A549 (cell line): ENCODE measurements around the gene NINJ1. TPM values are rescaled to one million over a fixed set of nuclear protein-coding genes. Genes with fewer than 3 reads are reported as not detected.

Experiments used
- ATAC-seq, 2 experiments: fragments of 200-7000 bp in 1 of 2; fragments of >200 bp in 1 of 2; cut with Nextera tagmentation in 1 of 2; cut with Tn5 transposase in 1 of 2; 3 replicates each; pipeline versions ENCODE4 v1.8.0 to v1.9.1; 2018 to 2020; ENCODE audit warnings: mild to moderate bottlenecking in 1 of 2, moderate library complexity in 1 of 2
- CTCF ChIA-PET: fragments of 300-600 bp; sonication (Branson Sonifier 250); formaldehyde crosslinking; extraction: SDS; loops from one replicate; lab custom pipeline; 2021; ENCODE audit warnings: antibody characterized with exemption, inconsistent platforms; lab: Yijun Ruan, JAX
- POLR2A ChIA-PET: fragments of 350-600 bp; formaldehyde crosslinking; extraction: SDS; loops from one replicate; lab custom pipeline; 2021; ENCODE audit warnings: antibody characterized with exemption, inconsistent platforms; lab: Yijun Ruan, JAX
- DNase-seq, 2 experiments: peaks; one replicate each; pipeline versions ENCODE4 v3.0.0 to v3.0.0-alpha.2; 2011 to 2016; ENCODE audit warnings: low read depth in 1 of 2, low spot score in 1 of 2
- FAIRE-seq: peaks from 2 replicates; lab custom pipeline; 2011; peaks lifted over from hg19 to GRCh38; lab: Jason Lieb, UNC
- H3K27ac ChIP-seq, 2 experiments: fragments of >200 bp; sonication (Bioruptor Twin); formaldehyde crosslinking; 3 replicates each; pipeline ENCODE4 v1.5.1; 2016 to 2017
- H3K4me1 ChIP-seq: fragments of >200 bp; sonication (Bioruptor Twin); formaldehyde crosslinking; 3 replicates; pipeline ENCODE4 v1.6.1; 2016
- H3K4me2 ChIP-seq: fragments of >200 bp; sonication (Bioruptor Twin); formaldehyde crosslinking; 3 replicates; pipeline ENCODE4 v1.6.1; 2016
- H3K4me3 ChIP-seq: fragments of >200 bp; sonication (Bioruptor Twin); formaldehyde crosslinking; 3 replicates; pipeline ENCODE4 v1.5.1; 2016
- H3K9me3 ChIP-seq: fragments of >200 bp; sonication (Bioruptor Twin); formaldehyde crosslinking; 3 replicates; pipeline ENCODE4 v1.6.1; 2016
- CEBPB ChIP-seq, 2 experiments: fragments of >200 bp in 1 of 2; sonication (Bioruptor Twin) in 1 of 2; formaldehyde crosslinking in 1 of 2; IDR thresholded peaks; 2 replicates each; pipeline ENCODE4 v1.6.1; 2012 to 2016
- CHD4 ChIP-seq: fragments of 200-600 bp; sonication (generic); IDR thresholded peaks from 2 replicates; pipeline ENCODE4 v1.6.1; 2016; ENCODE audit warnings: antibody characterized with exemption, mild to moderate bottlenecking, borderline replicate concordance
- EHF ChIP-seq: fragments of 250-450 bp; sonication (Bioruptor Pico); IDR thresholded peaks from 2 replicates; pipeline ENCODE4 v1.5.0; 2020; ENCODE audit warnings: mild to moderate bottlenecking
- ESRRA ChIP-seq: fragments of 150-350 bp; IDR thresholded peaks from 2 replicates; pipeline ENCODE4 v1.6.1; 2014; ENCODE audit warnings: mild to moderate bottlenecking, low read length, borderline replicate concordance
- FOSB ChIP-seq: fragments of 250-450 bp; sonication (Bioruptor Pico); IDR thresholded peaks from 2 replicates; pipeline ENCODE4 v1.5.0; 2020; ENCODE audit warnings: mild to moderate bottlenecking, moderate library complexity
- FOXS1 ChIP-seq: fragments of 250-450 bp; sonication (Bioruptor Pico); IDR thresholded peaks from 2 replicates; pipeline ENCODE4 v1.5.0; 2020; ENCODE audit warnings: mild to moderate bottlenecking, moderate library complexity
- GATA3 ChIP-seq: IDR thresholded peaks from 2 replicates; pipeline ENCODE4 v1.6.1; 2012; ENCODE audit warnings: borderline replicate concordance
- KDM1A ChIP-seq: fragments of 200-600 bp; sonication (generic); IDR thresholded peaks from 2 replicates; pipeline ENCODE4 v1.6.1; 2016; ENCODE audit warnings: low read depth, mild to moderate bottlenecking
- NFE2L2 ChIP-seq: fragments of 150-350 bp; conservative IDR thresholded peaks from 2 replicates; pipeline ENCODE4 v1.6.1; 2014; ENCODE audit warnings: low read length
- PHF8 ChIP-seq: fragments of 200-600 bp; sonication (generic); IDR thresholded peaks from 2 replicates; pipeline ENCODE4 v1.6.1; 2016; ENCODE audit warnings: low read depth, mild to moderate bottlenecking, antibody characterized with exemption, moderate library complexity, borderline replicate concordance
- POLR2A ChIP-seq: IDR thresholded peaks from 2 replicates; pipeline ENCODE4 v1.6.1; 2012; ENCODE audit warnings: mild to moderate bottlenecking, low read length
- RAD21 ChIP-seq, 2 experiments: fragments of >200 bp in 1 of 2; sonication (Bioruptor Twin) in 1 of 2; formaldehyde crosslinking in 1 of 2; IDR thresholded peaks in 1 of 2; conservative IDR thresholded peaks in 1 of 2; 2 replicates in 1 of 2; 3 replicates in 1 of 2; pipeline ENCODE4 v1.6.1; 2012 to 2018; ENCODE audit warnings: inconsistent platforms in 1 of 2
- RARB ChIP-seq: fragments of 250-450 bp; sonication (Bioruptor Pico); IDR thresholded peaks from 2 replicates; pipeline ENCODE4 v1.8.0; 2021; ENCODE audit warnings: mild to moderate bottlenecking, moderate library complexity
- WGBS: methylation state at CpG from one replicate; pipeline ENCODE4 v1.1.6; 2017; ENCODE audit errors: missing lambda C conversion rate; 5-methylcytosine and 5-hydroxymethylcytosine counted together
- polyA plus RNA-seq, 4 experiments: library from polyadenylated mRNA; depleted of rRNA in 3 of 4; stranded (reverse); fragments of >200 nt; fragmentation: RNase III in 1 of 4; extraction: RNeasy Plus Mini Kit Qiagen cat#74134 plus additional on column Dnase treatment in 1 of 4; gene quantifications; 2 replicates in 3 of 4; 3 replicates in 1 of 4; pipeline ENCODE4 v1.2.3, GENCODE V29; 2011 to 2017
- TF ChIP-seq, protein P1 (sequence below): IDR thresholded peaks from 2 replicates; pipeline ENCODE4 v1.6.1; 2012
- TF ChIP-seq, protein P2 (sequence below): fragments of 150-350 bp; IDR thresholded peaks from 2 replicates; pipeline ENCODE4 v1.6.1; 2014; ENCODE audit warnings: low read depth, mild to moderate bottlenecking, low read length
- TF ChIP-seq, protein P3 (sequence below): fragments of >200 bp; sonication (Bioruptor Twin); formaldehyde crosslinking; IDR thresholded peaks from 3 replicates; pipeline ENCODE4 v1.5.1; 2016
- TF ChIP-seq, protein P4 (sequence below): fragments of 250-450 bp; sonication (Bioruptor Pico); IDR thresholded peaks from 2 replicates; pipeline ENCODE4 v1.5.0; 2021; ENCODE audit warnings: mild to moderate bottlenecking, moderate library complexity, borderline replicate concordance
- TF ChIP-seq, protein P5 (sequence below): IDR thresholded peaks from 2 replicates; pipeline ENCODE4 v1.6.1; 2012; ENCODE audit warnings: low read depth, borderline replicate concordance
- TF ChIP-seq, protein P6 (sequence below): fragments of >200 bp; sonication (Bioruptor Twin); formaldehyde crosslinking; IDR thresholded peaks from 2 replicates; pipeline ENCODE4 v1.6.1; 2016
- TF ChIP-seq, protein P7 (sequence below): fragments of 450-650 bp; IDR thresholded peaks from 2 replicates; pipeline ENCODE4 v1.6.1; 2014; ENCODE audit warnings: antibody characterized with exemption

Gene NINJ1
- polyA plus RNA-seq, 2 of the 4 experiments (the other 2 are of a cell fraction) = 27.0 to 60.4 TPM

DNA sequence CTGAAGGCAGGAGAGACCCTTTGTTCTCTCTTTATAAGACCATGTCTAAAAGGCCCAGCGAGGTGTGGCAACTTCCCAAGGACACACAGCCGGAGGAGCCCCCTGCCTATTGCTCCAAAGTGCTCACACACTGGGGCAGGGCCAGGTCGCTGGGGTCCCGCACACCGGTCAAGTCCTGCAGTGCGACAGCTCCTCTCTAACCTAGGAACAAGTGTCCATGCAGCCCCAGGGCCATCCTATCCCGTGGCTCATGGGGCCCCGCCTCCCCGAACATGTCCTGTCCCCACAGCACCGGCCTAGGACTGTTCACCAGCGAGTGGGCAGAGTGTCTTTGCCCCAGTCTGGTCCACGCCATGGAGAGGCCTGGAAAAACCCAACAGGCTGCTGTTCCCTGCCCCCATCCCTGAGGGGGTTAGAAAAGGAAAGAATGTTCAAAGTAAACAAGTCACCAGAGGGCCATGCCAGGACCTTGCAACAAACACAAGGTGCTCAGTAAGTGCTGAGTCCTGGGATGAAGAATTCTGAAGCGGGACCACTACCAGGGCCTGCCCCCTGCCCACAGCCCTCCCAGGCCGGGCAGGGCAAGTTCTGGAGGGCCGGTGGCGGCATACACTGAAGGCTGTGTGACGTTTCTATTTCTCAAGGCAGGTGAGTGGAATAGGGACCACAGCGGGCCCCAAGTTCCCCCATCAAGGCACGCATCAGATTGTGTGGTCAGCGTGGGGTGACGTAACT, 938 bp downstream of the NINJ1 start:
- H3K9me3 ChIP-seq = no peaks in the 10 kb centered on the region
- 10% methylated on average over 15 of the region's 21 CpGs for WGBS
- DNase-seq (peak in 1 of 2 experiments; percentile 42), ATAC-seq (peak; percentile 20 to 44), FAIRE-seq (no peak)
- CTCF ChIA-PET = interaction anchor here (1.1 to 5.4 kb wide), 6 partner anchors 11 to 170 kb away, joined by 3 to 42 read pairs (median 4); no protein-coding TSS in a partner anchor
- TF ChIP-seq, protein P1, sequence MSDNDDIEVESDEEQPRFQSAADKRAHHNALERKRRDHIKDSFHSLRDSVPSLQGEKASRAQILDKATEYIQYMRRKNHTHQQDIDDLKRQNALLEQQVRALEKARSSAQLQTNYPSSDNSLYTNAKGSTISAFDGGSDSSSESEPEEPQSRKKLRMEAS = 0 out of 2 replicates have a peak, but pooled peaks have one; percentile 6
- TF ChIP-seq RAD21 (conservative IDR thresholded peaks at IDR 0.05 in 1 of 2, IDR thresholded peaks at IDR 0.05 in 1 of 2) = no peak
- TF ChIP-seq CEBPB (IDR thresholded peaks at IDR 0.05) = 0 out of 4 replicates have a peak, but pooled peaks of 1 of the 2 experiments have one; percentile 9
- POLR2A ChIA-PET = interaction anchor here (0.6 to 1.9 kb wide), 3 partner anchors 13 to 66 kb away, joined by 4 to 35 read pairs (median 5); no protein-coding TSS in a partner anchor
- peak overlapping the region; percentile 91 to 96 for H3K27ac ChIP-seq
- peaks cover 46% of the 10 kb centered on the region for H3K4me1 ChIP-seq
- H3K4me2 ChIP-seq = peak overlapping the region; percentile 99
- peak overlapping the region; percentile 89 for H3K4me3 ChIP-seq

DNA sequence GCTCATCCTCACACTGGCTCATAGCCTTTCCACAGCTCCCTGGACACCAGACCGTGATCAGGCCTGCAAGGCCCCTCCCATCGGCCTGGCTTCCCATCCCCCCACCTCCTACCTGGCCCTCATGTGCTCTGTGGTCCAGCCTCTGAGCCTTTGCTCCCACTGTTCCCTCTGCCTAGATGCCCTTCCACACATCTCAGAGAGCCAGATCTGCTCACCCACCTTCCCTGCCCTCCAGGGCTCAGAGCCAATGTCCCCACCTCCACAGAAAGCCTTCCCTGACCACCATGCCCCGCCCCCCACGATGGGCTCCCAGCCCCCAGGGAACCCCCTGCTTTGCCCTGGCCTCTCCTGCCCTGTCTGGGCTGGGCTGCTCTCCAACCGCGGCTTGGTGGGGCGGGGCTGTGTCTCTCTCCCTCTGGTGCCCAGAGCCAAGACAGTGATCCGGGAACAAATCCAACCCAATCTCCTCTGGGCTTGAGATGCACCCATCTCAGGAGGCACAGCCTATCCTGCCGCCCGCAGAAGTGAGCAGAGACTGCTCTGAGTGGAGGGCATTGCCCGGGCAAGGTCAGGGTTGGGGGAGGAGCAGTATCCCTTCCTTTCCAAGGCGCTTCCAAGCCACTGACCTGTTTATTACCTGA, 1.6 kb downstream of the NINJ1 start:
- ChIA-PET CTCF (interaction anchor here (2.0 to 5.4 kb wide), 4 partner anchors 10 to 129 kb away, joined by 7 to 42 read pairs (median 22); no protein-coding TSS in a partner anchor), POLR2A (interaction anchor here (1.9 kb wide), 1 partner anchor 12 kb away, joined by 35 read pairs; no protein-coding TSS in a partner anchor)
- H3K27ac ChIP-seq = peak overlapping the region; percentile 91 to 96

More for the DNA sequence above, 1.6 kb downstream of the NINJ1 start:
- H3K4me3 ChIP-seq = peak overlapping the region; percentile 89
- peak; percentile 8; the same call in 1 of the 2 replicates for TF ChIP-seq KDM1A
- TF ChIP-seq, protein P2, sequence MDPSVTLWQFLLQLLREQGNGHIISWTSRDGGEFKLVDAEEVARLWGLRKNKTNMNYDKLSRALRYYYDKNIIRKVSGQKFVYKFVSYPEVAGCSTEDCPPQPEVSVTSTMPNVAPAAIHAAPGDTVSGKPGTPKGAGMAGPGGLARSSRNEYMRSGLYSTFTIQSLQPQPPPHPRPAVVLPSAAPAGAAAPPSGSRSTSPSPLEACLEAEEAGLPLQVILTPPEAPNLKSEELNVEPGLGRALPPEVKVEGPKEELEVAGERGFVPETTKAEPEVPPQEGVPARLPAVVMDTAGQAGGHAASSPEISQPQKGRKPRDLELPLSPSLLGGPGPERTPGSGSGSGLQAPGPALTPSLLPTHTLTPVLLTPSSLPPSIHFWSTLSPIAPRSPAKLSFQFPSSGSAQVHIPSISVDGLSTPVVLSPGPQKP = no peak
- no peak for TF ChIP-seq NFE2L2
- TF ChIP-seq FOSB (CRISPR knock-in tag) = no peak
- no peak for TF ChIP-seq ESRRA
- TF ChIP-seq, protein P3, sequence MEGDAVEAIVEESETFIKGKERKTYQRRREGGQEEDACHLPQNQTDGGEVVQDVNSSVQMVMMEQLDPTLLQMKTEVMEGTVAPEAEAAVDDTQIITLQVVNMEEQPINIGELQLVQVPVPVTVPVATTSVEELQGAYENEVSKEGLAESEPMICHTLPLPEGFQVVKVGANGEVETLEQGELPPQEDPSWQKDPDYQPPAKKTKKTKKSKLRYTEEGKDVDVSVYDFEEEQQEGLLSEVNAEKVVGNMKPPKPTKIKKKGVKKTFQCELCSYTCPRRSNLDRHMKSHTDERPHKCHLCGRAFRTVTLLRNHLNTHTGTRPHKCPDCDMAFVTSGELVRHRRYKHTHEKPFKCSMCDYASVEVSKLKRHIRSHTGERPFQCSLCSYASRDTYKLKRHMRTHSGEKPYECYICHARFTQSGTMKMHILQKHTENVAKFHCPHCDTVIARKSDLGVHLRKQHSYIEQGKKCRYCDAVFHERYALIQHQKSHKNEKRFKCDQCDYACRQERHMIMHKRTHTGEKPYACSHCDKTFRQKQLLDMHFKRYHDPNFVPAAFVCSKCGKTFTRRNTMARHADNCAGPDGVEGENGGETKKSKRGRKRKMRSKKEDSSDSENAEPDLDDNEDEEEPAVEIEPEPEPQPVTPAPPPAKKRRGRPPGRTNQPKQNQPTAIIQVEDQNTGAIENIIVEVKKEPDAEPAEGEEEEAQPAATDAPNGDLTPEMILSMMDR = no peak
- TF ChIP-seq, protein P4, sequence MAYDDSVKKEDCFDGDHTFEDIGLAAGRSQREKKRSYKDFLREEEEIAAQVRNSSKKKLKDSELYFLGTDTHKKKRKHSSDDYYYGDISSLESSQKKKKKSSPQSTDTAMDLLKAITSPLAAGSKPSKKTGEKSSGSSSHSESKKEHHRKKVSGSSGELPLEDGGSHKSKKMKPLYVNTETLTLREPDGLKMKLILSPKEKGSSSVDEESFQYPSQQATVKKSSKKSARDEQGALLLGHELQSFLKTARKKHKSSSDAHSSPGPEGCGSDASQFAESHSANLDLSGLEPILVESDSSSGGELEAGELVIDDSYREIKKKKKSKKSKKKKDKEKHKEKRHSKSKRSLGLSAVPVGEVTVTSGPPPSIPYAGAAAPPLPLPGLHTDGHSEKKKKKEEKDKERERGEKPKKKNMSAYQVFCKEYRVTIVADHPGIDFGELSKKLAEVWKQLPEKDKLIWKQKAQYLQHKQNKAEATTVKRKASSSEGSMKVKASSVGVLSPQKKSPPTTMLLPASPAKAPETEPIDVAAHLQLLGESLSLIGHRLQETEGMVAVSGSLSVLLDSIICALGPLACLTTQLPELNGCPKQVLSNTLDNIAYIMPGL (CRISPR knock-in tag) = no peak
- no peak for TF ChIP-seq GATA3
- TF ChIP-seq PHF8 = no peak
- TF ChIP-seq, protein P5, sequence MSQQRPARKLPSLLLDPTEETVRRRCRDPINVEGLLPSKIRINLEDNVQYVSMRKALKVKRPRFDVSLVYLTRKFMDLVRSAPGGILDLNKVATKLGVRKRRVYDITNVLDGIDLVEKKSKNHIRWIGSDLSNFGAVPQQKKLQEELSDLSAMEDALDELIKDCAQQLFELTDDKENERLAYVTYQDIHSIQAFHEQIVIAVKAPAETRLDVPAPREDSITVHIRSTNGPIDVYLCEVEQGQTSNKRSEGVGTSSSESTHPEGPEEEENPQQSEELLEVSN = no peak
- no peak for TF ChIP-seq EHF (CRISPR knock-in tag)
- no peak for TF ChIP-seq FOXS1
- TF ChIP-seq CHD4 = 0 out of 2 replicates have a peak, but pooled peaks have one; percentile 44
- TF ChIP-seq, protein P6, sequence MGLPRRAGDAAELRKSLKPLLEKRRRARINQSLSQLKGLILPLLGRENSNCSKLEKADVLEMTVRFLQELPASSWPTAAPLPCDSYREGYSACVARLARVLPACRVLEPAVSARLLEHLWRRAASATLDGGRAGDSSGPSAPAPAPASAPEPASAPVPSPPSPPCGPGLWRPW = no peak
- TF ChIP-seq, protein P7, sequence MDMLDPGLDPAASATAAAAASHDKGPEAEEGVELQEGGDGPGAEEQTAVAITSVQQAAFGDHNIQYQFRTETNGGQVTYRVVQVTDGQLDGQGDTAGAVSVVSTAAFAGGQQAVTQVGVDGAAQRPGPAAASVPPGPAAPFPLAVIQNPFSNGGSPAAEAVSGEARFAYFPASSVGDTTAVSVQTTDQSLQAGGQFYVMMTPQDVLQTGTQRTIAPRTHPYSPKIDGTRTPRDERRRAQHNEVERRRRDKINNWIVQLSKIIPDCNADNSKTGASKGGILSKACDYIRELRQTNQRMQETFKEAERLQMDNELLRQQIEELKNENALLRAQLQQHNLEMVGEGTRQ = no peak
- TF ChIP-seq POLR2A = no peak
- no peak for TF ChIP-seq RARB (CRISPR knock-in tag)
- TF ChIP-seq, all 56 proteins: peak for 2
- H3K4me1 ChIP-seq = peaks cover 46% of the 10 kb centered on the region
- H3K9me3 ChIP-seq = no peaks in the 10 kb centered on the region
- H3K4me2 ChIP-seq = peak overlapping the region; percentile 99
- 36% methylated on average over 4 of the region's 12 CpGs for WGBS
- DNase-seq (peak; percentile 46 to 54), FAIRE-seq (no peak), ATAC-seq (peak; percentile 6 to 48; a peak in 5 of 6 replicates)
